ENCODE measurements around the gene IREB2.

IREB2 gene

GRCh38 chr15:78417754-78418630 is 20.0 kb upstream of the IREB2 start:
- H3K27me3 ChIP-seq (ENCODE audit: insufficient read depth, poor library complexity, severe bottlenecking): no peaks in the 10 kb centered on the region
- no peaks in the 10 kb centered on the region for H3K36me3 ChIP-seq (ENCODE audit: low read depth)
- H3K4me3 ChIP-seq (ENCODE audit: severe bottlenecking): no peak overlapping the region
- no peaks in the 10 kb centered on the region for H3K9me3 ChIP-seq (ENCODE audit: severe bottlenecking)
- TF ChIP-seq CTCF (IDR thresholded peaks at IDR 0.05; ENCODE audit: poor library complexity, severe bottlenecking): no peak
- peaks cover 7% of the 10 kb centered on the region for H3K4me1 ChIP-seq (ENCODE audit: insufficient read depth, poor library complexity, severe bottlenecking)
- DNase-seq (ENCODE audit: low spot score) (peak; percentile 52), ATAC-seq (ENCODE audit: low read depth) (peak; percentile 79)
- H3K27ac ChIP-seq (ENCODE audit: poor library complexity, severe bottlenecking): no peak overlapping the region

- Histone ChIP-seq H3K4me1 (ENCODE audit: insufficient read depth, poor library complexity, severe bottlenecking) (peaks cover 7% of the 10 kb centered on the region), H3K9me3 (ENCODE audit: severe bottlenecking) (no peaks in the 10 kb centered on the region), H3K36me3 (ENCODE audit: low read depth) (no peaks in the 10 kb centered on the region), H3K4me3 (ENCODE audit: severe bottlenecking) (no peak overlapping the region), H3K27me3 (ENCODE audit: insufficient read depth, poor library complexity, severe bottlenecking) (no peaks in the 10 kb centered on the region), H3K27ac (ENCODE audit: poor library complexity, severe bottlenecking) (no peak overlapping the region)
- no peak for TF ChIP-seq CTCF (IDR thresholded peaks at IDR 0.05; ENCODE audit: poor library complexity, severe bottlenecking)
- DNase-seq (ENCODE audit: low spot score) (peak; percentile 46), ATAC-seq (ENCODE audit: low read depth) (no peak)
These were observed 19.3 kb upstream of the IREB2 start for GRCh38 chr15:78418686-78419085.

GRCh38 chr15:78419367-78419766 is 18.6 kb upstream of the IREB2 start:
- H3K27me3 ChIP-seq (ENCODE audit: insufficient read depth, poor library complexity, severe bottlenecking): no peaks in the 10 kb centered on the region
- no peak overlapping the region for H3K27ac ChIP-seq (ENCODE audit: poor library complexity, severe bottlenecking)
- H3K9me3 ChIP-seq (ENCODE audit: severe bottlenecking): no peaks in the 10 kb centered on the region
- ATAC-seq (ENCODE audit: low read depth): 0 out of 3 replicates have a peak, but pooled peaks have one; percentile 30
- no peaks in the 10 kb centered on the region for H3K36me3 ChIP-seq (ENCODE audit: low read depth)
- peaks cover 7% of the 10 kb centered on the region for H3K4me1 ChIP-seq (ENCODE audit: insufficient read depth, poor library complexity, severe bottlenecking)
- H3K4me3 ChIP-seq (ENCODE audit: severe bottlenecking): no peak overlapping the region
- DNase-seq (ENCODE audit: low spot score): peak; percentile 45
- no peak for TF ChIP-seq CTCF (IDR thresholded peaks at IDR 0.05; ENCODE audit: poor library complexity, severe bottlenecking)

GRCh38 chr15:78420220-78420619 is 17.8 kb upstream of the IREB2 start:
- Histone ChIP-seq H3K4me1 (ENCODE audit: insufficient read depth, poor library complexity, severe bottlenecking) (peaks cover 7% of the 10 kb centered on the region), H3K27ac (ENCODE audit: poor library complexity, severe bottlenecking) (no peak overlapping the region), H3K36me3 (ENCODE audit: low read depth) (no peaks in the 10 kb centered on the region), H3K27me3 (ENCODE audit: insufficient read depth, poor library complexity, severe bottlenecking) (no peaks in the 10 kb centered on the region), H3K9me3 (ENCODE audit: severe bottlenecking) (no peaks in the 10 kb centered on the region), H3K4me3 (ENCODE audit: severe bottlenecking) (no peak overlapping the region)
- TF ChIP-seq CTCF (IDR thresholded peaks at IDR 0.05; ENCODE audit: poor library complexity, severe bottlenecking): no peak
- DNase-seq (ENCODE audit: low spot score) (peak; percentile 15), ATAC-seq (ENCODE audit: low read depth) (no peak)

GRCh38 chr15:78420766-78421165 is 17.2 kb upstream of the IREB2 start:
- no peaks in the 10 kb centered on the region for H3K27me3 ChIP-seq (ENCODE audit: insufficient read depth, poor library complexity, severe bottlenecking)
- no peaks in the 10 kb centered on the region for H3K9me3 ChIP-seq (ENCODE audit: severe bottlenecking)
- DNase-seq (ENCODE audit: low spot score) (peak; percentile 69), ATAC-seq (ENCODE audit: low read depth) (no peak)
- H3K36me3 ChIP-seq (ENCODE audit: low read depth): no peaks in the 10 kb centered on the region
- H3K4me3 ChIP-seq (ENCODE audit: severe bottlenecking): no peak overlapping the region
- H3K27ac ChIP-seq (ENCODE audit: poor library complexity, severe bottlenecking): no peak overlapping the region
- no peak for TF ChIP-seq CTCF (IDR thresholded peaks at IDR 0.05; ENCODE audit: poor library complexity, severe bottlenecking)
- H3K4me1 ChIP-seq (ENCODE audit: insufficient read depth, poor library complexity, severe bottlenecking): peaks cover 7% of the 10 kb centered on the region
